Panc1 (cell line): Measurements from ENCODE around the gene MATN1. TPM values are rescaled to one million over a fixed set of nuclear protein-coding genes. Genes with fewer than 3 reads are reported as not detected.

ENCODE experiments used
- ATAC-seq: fragments of 200-7000 bp; cut with Tn5 transposase; 2 replicates; pipeline ENCODE4 v1.9.1; 2020; ENCODE audit warnings: mild to moderate bottlenecking, moderate library complexity
- BruUV-seq: library from RNA; stranded (reverse); fragments of 400-500 nt; replicated peaks from 2 replicates; lab custom pipeline; 2021; lab: Mats Ljungman, UMichigan
- CTCF ChIA-PET: fragments of 300-600 bp; sonication (Branson Sonifier 250); formaldehyde crosslinking; loops from one replicate; lab custom pipeline; 2022; ENCODE audit warnings: antibody characterized with exemption; lab: Charles Lee
- POLR2A ChIA-PET: fragments of 300-600 bp; sonication (Branson Sonifier 250); formaldehyde crosslinking; loops from one replicate; lab custom pipeline; 2022; ENCODE audit warnings: antibody characterized with exemption; lab: Charles Lee
- DNase-seq: peaks from one replicate; pipeline ENCODE4 v3.0.0-alpha.2; 2010; ENCODE audit warnings: low read depth, low spot score
- H3K27ac ChIP-seq: 2 replicates; pipeline ENCODE4 v1.5.1; 2011; ENCODE audit warnings: mild to moderate bottlenecking, low read length, inconsistent platforms
- H3K27me3 ChIP-seq: fragments of 200-500 bp; sonication (Bioruptor generic); 2 replicates; pipeline ENCODE4 v1.6.0; 2014; ENCODE audit warnings: low read length, inconsistent platforms; ENCODE audit not compliant: control insufficient read depth, insufficient read depth
- H3K36me3 ChIP-seq: fragments of 200-500 bp; sonication (Bioruptor generic); 2 replicates; pipeline ENCODE4 v1.5.1; 2014; ENCODE audit warnings: inconsistent platforms, mild to moderate bottlenecking, low read length, moderate library complexity; ENCODE audit not compliant: control insufficient read depth, insufficient read depth
- H3K4me1 ChIP-seq: 2 replicates; pipeline ENCODE4 v1.5.1; 2011; ENCODE audit warnings: inconsistent platforms, mild to moderate bottlenecking, low read length, moderate library complexity; ENCODE audit not compliant: control insufficient read depth, insufficient read depth
- H3K4me3 ChIP-seq, 2 experiments: 2 replicates each; pipeline ENCODE4 v1.5.1; 2011 to 2012; ENCODE audit warnings: low read depth in 2 of 2, low read length in 2 of 2, mild to moderate bottlenecking in 2 of 2, inconsistent platforms in 1 of 2, moderate library complexity in 1 of 2
- H3K9me3 ChIP-seq: fragments of 200-500 bp; sonication (Bioruptor generic); 2 replicates; pipeline ENCODE4 v1.5.1; 2014; ENCODE audit warnings: low read depth, mild to moderate bottlenecking, inconsistent platforms, low read length, moderate library complexity; ENCODE audit not compliant: control insufficient read depth, insufficient read depth
- CTCF ChIP-seq: fragments of 450-650 bp; IDR thresholded peaks from 2 replicates; pipeline ENCODE4 v1.5.1; 2017; ENCODE audit warnings: mild to moderate bottlenecking
- POLR2AphosphoS5 ChIP-seq: IDR thresholded peaks from 2 replicates; pipeline ENCODE4 v1.6.1; 2012; ENCODE audit warnings: mild to moderate bottlenecking, low read depth, low read length, moderate library complexity
- REST ChIP-seq, 2 experiments: IDR thresholded peaks; 2 replicates each; pipeline ENCODE4 v1.6.1; 2011 to 2012; ENCODE audit warnings: low read depth in 2 of 2, control low read depth in 1 of 2, low read length in 1 of 2, mild to moderate bottlenecking in 1 of 2, moderate library complexity in 1 of 2; ENCODE audit not compliant: insufficient read depth in 1 of 2
- SIN3A ChIP-seq: IDR thresholded peaks from 2 replicates; pipeline ENCODE4 v1.6.1; 2012; ENCODE audit warnings: low read depth, mild to moderate bottlenecking, low read length, moderate library complexity, borderline replicate concordance; ENCODE audit not compliant: insufficient read depth
- TCF7L2 ChIP-seq: IDR thresholded peaks from 2 replicates; pipeline ENCODE4 v1.6.1; 2011; ENCODE audit warnings: mild to moderate bottlenecking, low read depth, low read length, inconsistent platforms
- in situ Hi-C: cut with HindIII; loops from 2 replicates; pipeline ENCODE4 v1.10.0; 2016; ENCODE audit warnings: low sequenced_read_pairs, low pct_unique_long_range_greater_than_20kb
- intact Hi-C: fragments of 100-400 bp; cut with micrococcal nuclease; formaldehyde crosslinking; loops from one replicate; pipeline ENCODE4 v1.10.0; 2022; ENCODE audit not compliant: unreplicated experiment
- total RNA-seq: library from RNA; stranded (reverse); gene quantifications from one replicate; pipeline ENCODE4 v1.2.1, GENCODE V29; 2021; ENCODE audit not compliant: unreplicated experiment

MATN1 gene
- total RNA-seq, 1 experiment from 2014 or later: 0.59 TPM

GRCh38 chr1:30759718-30760281 lies 36.4 kb upstream of the MATN1 start:
- intact Hi-C loops: no loop called here
- in situ Hi-C loops: no loop called here
- no peak overlapping the region for H3K4me3 ChIP-seq
- no peak for TF ChIP-seq CTCF
- no peak for TF ChIP-seq REST (IDR thresholded peaks at IDR 0.05; ENCODE audit: insufficient read depth in 1 of 2, low read depth in 2 of 2, low read length in 1 of 2)
- no peak for TF ChIP-seq TCF7L2
- ChIA-PET CTCF (interaction anchor here (0.8 kb wide), 1 partner anchor 20 kb away, joined by 3 read pairs; no protein-coding TSS in a partner anchor), POLR2A (interaction anchor here (0.7 kb wide), 1 partner anchor 1210 kb away, joined by 3 read pairs; no protein-coding TSS in a partner anchor)
- no peaks in the 10 kb centered on the region for H3K9me3 ChIP-seq
- BruUV-seq: no TSS peak
- H3K4me1 ChIP-seq: peaks cover 11% of the 10 kb centered on the region; the same call in 1 of the 2 replicates
- H3K27me3 ChIP-seq: no peaks in the 10 kb centered on the region
- H3K27ac ChIP-seq: no peak overlapping the region
- no peaks in the 10 kb centered on the region for H3K36me3 ChIP-seq
- ATAC-seq (no peak), DNase-seq (no peak)

GRCh38 chr1:30758785-30759380 lies 35.5 kb upstream of the MATN1 start:
- CTCF ChIA-PET: no interaction called here
- no peak for ATAC-seq

More at GRCh38 chr1:30758785-30759380, 35.5 kb upstream of the MATN1 start:
- no TSS peak for BruUV-seq
- H3K27ac ChIP-seq: no peak overlapping the region
- no peak for TF ChIP-seq TCF7L2
- no peak for TF ChIP-seq POLR2AphosphoS5
- no peak for TF ChIP-seq SIN3A
- no peak for TF ChIP-seq REST (IDR thresholded peaks at IDR 0.05; ENCODE audit: insufficient read depth in 1 of 2, low read depth in 2 of 2, low read length in 1 of 2)
- intact Hi-C loops: no loop called here
- H3K4me1 ChIP-seq: peaks cover 11% of the 10 kb centered on the region; the same call in 1 of the 2 replicates
- in situ Hi-C loops: no loop called here
- no peaks in the 10 kb centered on the region for H3K27me3 ChIP-seq
- H3K4me3 ChIP-seq: no peak overlapping the region
- POLR2A ChIA-PET: no interaction called here
- H3K9me3 ChIP-seq: no peaks in the 10 kb centered on the region
- DNase-seq: no peak
- no peaks in the 10 kb centered on the region for H3K36me3 ChIP-seq
